Stimulated activated naive CD8-positive, alpha-beta T cell treated with anti-CD3 and anti-CD28 coated beads, Interleukin-15, Interleukin-2, amounts not matched to agents 100 U/mL and 50 U/mL, for 24 hours (primary cell): ENCODE measurements around the gene NAALADL1.
"Not testable (repeated sequence)": the region's sequence is repeated elsewhere in the genome, so short reads cannot be mapped to it uniquely, and the experiment has no call there.

Source experiments
- ATAC-seq: fragments of 150-1000 bp; cut with Tn5 transposase; one replicate; pipeline ENCODE4 v1.10.0; 2021
- DNase-seq: peaks from one replicate; pipeline ENCODE4 v3.0.0; 2021

NAALADL1 gene

DNA sequence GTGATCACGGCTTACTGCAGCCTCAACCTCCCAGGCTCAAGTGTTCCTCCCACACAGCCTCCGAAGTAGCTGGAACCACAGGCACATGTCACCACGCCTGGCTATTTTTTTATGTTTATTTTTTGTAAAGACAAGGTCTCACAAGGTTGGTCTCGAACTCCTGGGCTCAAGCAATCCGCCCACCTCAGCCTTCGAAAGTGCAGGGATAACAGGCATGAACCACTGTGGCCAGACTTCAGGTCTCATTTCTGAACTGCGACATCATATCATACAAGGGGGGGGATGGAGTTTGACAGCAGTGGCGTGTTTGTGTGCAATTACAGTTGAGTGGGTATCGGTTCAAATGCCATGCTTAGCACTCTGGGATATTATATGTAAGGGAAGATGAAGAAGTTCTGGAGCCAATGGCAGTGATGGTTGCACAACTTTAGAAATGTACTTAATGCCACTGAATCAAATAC is 6.9 kb downstream of the NAALADL1 start:
- no peak for DNase-seq
- no peak for ATAC-seq

GRCh38 chr11:65047581-65048422 is 10.6 kb downstream of the NAALADL1 start:
- peak; percentile 44 for DNase-seq

DNA sequence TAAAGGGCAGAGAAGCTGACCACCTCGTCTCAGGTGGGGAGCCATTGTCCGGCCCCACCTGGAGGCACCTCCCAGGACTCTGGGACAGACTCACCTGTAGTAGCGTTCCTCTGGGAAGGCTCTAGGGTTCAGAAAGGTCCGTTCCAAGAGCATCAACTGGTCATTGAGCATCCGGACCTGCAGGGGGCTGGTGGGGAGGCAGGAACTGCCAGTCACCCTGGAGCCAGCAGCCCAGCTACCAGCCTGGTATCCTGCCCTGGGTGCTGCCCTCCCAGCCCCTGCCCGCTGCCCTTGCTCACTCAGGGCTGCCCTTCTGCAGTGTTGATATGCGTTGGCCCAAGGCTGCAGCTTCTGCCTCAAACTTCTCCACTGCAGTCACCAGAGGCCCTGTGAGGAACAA is 12.6 kb downstream of the NAALADL1 start:
- ATAC-seq, result no peak

More at GRCh38 chr11:65047581-65048422, 10.6 kb downstream of the NAALADL1 start:
- peak; percentile 37 for ATAC-seq

DNA sequence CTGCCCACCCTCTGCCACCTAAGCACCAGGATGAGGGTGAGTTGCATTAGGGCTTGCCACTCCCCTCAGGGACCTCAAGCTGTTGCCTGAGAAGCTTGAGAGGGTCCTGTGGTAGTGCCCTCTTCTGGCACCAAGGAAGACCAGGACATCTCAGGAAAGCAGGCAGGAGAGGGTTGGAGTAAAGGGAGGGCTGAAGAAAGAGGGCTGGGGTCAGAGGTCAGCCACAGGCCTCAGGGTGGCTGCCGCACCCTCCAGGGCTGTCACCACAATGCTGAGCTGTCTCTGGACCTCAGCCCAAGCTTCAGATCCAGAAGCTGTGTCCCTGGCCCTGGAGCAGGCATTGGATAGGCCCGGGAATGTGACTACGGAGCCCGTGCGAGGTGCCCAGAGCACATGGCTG is 13.3 kb downstream of the NAALADL1 start:
- DNase-seq (no peak), ATAC-seq (no peak)

More for the DNA sequence above, 12.6 kb downstream of the NAALADL1 start:
- DNase-seq, result no peak

DNA sequence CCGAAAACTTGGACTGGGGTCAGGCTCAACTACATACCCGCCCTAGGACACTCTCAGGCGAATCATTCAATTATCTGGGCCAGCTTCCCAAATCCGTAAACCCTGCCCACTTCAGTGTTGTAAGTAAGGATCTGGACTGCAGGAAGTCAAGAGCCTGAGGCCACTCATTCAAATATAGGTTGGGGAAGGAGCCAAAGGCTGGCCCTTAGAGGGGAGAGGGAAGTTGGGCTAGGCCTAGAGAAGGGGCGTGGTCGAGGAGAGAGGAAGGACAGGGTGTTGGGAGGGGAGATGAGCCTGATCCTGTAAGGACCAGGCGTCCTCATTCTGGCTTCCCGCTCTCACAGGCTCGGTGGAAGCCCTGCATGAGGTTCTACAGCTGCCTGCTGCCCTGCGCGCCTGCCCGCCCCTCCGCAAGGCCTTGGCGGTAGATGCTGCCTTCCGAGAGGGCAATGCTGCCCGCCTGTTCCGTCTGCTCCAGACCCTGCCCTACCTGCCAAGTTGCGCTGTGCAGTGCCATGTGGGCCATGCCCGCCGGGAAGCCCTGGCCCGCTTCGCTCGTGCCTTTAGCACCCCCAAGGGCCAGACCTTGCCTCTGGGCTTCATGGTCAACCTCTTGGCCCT is 14.4 kb downstream of the NAALADL1 start:
- ATAC-seq, result no peak
- DNase-seq, result no peak

DNA sequence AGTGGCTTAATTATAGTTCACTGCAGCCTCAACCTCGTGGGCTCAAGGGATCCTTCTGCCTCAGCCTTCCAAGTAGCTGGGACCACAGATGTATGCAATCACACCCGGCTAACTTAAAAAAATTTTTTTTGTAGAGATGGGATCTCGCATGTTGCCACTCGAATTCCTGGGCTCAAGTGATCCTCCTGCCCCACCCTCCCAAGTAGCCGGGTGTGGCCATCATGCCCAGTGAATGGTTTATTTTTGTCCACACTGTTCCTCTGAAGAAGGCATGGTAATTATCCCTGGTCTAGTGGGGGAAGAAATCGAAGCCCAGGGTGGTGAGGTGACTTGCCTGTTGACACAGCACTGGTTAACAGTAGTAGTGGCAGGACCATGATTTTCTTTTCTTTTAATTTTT is 15.5 kb downstream of the NAALADL1 start:
- no peak for ATAC-seq
- no peak for DNase-seq

GRCh38 chr11:65040847-65041622 is 17.3 kb downstream of the NAALADL1 start, which contains the start of gene SAC3D1:
TSS of gene SAC3D1 (plus strand) at chr11:65041210. CDS start at chr11:65041293, 83 bp downstream.
- ATAC-seq, result peak; percentile 96
- DNase-seq, result peak; percentile 89

- DNase-seq (no peak), ATAC-seq (no peak)
Measured at GRCh38 chr11:65040520-65040846, 17.9 kb downstream of the NAALADL1 start.

DNA sequence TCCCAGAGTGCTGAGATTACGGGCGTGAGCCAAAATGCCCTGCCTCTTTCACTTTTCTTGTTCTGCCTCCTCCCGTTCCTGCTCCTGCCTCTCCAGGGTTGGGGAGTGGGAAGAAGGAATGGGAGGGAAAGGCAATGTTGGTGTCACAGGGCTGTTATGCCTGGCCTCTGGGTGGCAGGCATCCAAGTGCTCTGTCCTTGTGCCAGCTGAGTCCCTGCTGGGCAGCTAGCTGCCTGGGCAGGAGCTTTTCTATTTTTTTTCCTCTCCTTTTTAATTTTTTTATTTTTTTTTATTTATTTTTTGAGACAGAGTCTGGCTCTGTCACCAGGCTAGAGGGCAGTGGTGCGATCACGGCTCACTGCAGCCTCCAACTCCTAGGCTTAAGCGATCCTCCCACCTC is 21.4 kb downstream of the NAALADL1 start:
- no peak for DNase-seq
- ATAC-seq, result no peak

DNA sequence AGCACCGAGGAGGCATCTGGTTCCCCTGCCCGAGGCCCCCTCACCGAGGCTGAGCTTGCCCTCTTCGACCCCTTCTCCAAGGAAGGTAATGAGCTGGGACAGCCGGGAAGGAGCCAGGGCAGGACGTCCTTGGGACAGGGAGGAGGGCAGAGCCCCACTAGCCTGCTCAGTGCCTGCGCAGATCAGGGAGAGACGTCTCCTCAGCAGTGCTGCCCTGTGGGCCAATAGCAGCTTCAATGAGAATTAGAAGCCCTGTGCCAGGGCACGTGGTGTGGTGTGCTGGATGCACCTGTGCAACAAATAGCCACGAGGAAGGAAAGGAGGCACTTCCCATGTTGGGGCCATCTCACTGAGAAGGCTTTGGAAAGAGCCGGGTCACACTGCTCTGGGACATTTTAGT is 22.8 kb downstream of the NAALADL1 start:
- no peak for ATAC-seq
- no peak for DNase-seq

DNA sequence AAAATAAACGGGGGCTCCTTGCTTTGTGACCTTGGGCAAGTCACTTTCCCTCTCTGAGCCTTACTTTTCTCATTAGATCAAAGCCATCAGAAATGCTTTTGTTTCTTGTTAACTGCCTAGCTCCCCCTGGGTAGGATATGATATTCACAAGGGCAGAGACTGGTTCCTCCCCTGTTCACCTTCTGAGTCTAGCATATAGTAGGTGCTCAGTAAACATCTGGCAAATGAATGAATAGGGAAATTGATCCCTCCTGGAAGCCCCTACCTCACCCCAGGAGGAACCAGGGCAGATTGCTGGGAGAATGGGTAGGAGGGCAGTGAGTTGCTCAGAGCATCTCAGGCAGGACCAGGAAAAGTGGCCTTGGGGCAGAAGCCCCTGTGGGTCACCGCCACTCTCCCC is 23.9 kb downstream of the NAALADL1 start:
- DNase-seq, result no peak
- ATAC-seq, result no peak

GRCh38 chr11:65032216-65032615 is 26.1 kb downstream of the NAALADL1 start:
- no peak for DNase-seq
- no peak for ATAC-seq

DNA sequence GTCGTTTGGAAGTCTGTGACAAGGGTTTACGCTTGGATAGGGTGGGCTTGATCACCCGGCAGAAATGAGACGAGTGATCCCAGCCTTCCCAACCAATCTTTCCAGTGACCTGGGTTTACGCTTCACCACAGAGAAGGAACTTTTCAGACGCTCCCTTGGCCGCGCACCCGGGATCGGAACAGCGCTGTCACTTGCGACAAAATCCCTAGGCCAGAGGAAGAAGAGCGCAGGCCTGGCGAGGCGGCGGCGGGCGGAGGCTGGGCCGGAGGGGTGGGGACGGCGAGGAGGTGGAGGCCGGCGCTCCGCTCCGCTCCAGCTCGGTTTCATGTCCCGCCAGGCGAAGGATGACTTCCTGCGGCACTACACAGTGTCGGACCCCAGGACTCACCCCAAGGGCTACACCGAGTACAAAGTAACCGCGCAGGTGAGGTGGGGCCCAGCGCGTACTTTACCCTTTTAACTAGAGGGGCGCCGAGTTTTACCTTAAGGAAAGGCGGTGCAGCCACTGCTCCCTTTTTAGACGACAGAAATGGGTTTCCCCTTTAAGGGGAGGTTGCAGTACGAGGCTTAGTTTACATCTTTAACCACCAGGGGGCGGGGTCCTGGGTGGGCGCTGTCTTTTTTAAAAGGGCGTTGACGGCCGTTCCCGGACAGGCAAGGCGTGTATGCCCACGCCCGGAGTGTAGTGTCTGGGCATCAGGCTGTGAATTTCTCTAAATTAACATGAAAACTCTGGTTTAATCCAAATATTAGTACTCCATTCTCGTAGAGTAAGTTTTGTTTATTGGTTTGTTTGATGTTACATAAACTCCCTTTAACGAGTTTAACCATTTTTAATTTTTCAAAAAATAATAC is 30.9 kb downstream of the NAALADL1 start, which contains the start of gene SNX15:
Gene SNX15, plus strand, starts transcription at position 227 of the 855 bp plus-strand sequence. Its CDS starts 99 bp downstream, at position 326.
- DNase-seq (peak; percentile 91), ATAC-seq (peak; percentile 92)

DNA sequence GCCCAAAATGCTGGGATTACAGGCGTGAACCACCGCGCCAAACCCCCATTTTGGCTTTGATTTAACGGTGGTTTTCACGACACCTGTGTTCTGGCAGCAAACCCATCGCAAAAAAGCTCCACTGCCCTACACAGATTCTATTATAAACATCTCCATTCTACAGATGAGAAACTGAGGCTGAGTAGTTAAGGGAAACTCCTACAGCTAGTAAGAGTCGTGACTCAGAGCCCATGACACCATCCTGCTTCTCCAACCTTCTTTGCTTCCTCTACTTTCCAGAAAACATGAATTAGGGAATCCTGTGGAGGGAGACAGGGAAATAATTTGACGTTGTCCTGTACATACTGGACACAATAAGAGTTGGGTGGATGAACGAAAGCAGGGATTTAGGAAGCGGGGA is 31.5 kb downstream of the NAALADL1 start:
- peak; percentile 1 for ATAC-seq
- DNase-seq, result no peak

GRCh38 chr11:65023502-65023901 is 34.9 kb downstream of the NAALADL1 start:
- not testable (repeated sequence) for DNase-seq, ATAC-seq

DNA sequence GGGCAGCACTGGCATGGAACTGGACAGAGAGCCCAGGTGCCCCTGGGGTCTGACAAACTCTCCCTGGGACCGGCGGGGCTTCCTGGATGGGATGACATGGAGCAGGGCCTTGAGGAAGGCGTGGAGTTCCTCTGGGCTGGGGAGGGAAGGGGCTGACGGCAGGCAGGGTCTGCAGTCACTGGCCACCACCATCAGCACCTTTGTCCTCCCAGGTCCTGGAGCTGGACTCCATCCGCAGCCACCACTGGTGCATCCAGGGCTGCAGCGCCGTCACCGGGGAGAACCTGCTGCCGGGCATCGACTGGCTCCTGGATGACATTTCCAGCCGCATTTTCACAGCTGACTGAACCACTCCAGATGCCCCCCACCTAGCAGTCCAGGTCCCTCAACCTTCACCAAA is 36.8 kb downstream of the NAALADL1 start:
- ATAC-seq (no peak), DNase-seq (no peak)

DNA sequence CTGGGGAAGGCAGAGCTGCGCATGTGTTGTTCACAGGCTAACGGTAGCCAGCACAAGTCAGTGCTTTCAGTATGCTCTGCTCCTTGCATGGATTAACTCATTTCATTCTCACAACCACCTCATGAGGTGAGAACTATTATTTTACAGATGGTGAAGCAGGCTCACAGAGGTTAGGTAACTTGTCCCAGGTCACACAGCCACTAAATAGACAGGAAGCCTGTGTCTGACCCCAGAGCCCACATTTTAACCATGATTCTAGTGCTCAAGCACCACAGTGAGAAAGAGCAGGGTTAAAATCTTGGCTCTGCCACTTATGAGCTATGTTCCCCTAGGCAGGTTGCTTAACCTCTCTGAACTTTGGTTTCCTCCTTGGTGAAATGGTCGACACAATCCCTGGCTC is 37.4 kb downstream of the NAALADL1 start:
- ATAC-seq, result no peak
- DNase-seq, result no peak

- DNase-seq (no peak), ATAC-seq (no peak)
Measured at GRCh38 chr11:65019824-65020223, 38.5 kb downstream of the NAALADL1 start.

GRCh38 chr11:65017937-65018336 is 40.4 kb downstream of the NAALADL1 start:
- no peak for DNase-seq
- no peak for ATAC-seq

GRCh38 chr11:65016705-65017104 is 41.6 kb downstream of the NAALADL1 start:
- DNase-seq (no peak), ATAC-seq (no peak)

- ATAC-seq (no peak), DNase-seq (no peak)
Measured at GRCh38 chr11:65014726-65015227, 43.6 kb downstream of the NAALADL1 start.
